GM18517 (cell line): ENCODE results near the gene SGSM1.

ENCODE experiments used
- ATAC-seq: cut with Tn5 transposase; IDR thresholded peaks from one replicate; pipeline ENCODE4 v1.9.1; 2021; ENCODE audit warnings: mild to moderate bottlenecking, moderate library complexity; ENCODE audit not compliant: unreplicated experiment

The SGSM1 gene

GRCh38 chr22:24975125-24975640, 169.2 kb downstream of the SGSM1 start:
- no peak for ATAC-seq

- ATAC-seq: no peak
Measured at GRCh38 chr22:24975813-24976341, 169.9 kb downstream of the SGSM1 start.

- ATAC-seq: no peak
Measured at GRCh38 chr22:24976442-24977218, 170.6 kb downstream of the SGSM1 start.
